A549 (cell line): ENCODE results near the gene BCL2L13.

Experiments
- TF ChIP-seq, protein P1 (sequence below): IDR thresholded peaks from 2 replicates; pipeline ENCODE4 v1.6.1; 2012; ENCODE audit warnings: low read depth, borderline replicate concordance
- TF ChIP-seq, protein P2 (sequence below): IDR thresholded peaks from 2 replicates; pipeline ENCODE4 v1.6.1; 2012
- TF ChIP-seq, protein P3 (sequence below): fragments of >200 bp; sonication (Bioruptor Twin); formaldehyde crosslinking; IDR thresholded peaks from 3 replicates; pipeline ENCODE4 v1.5.1; 2016

DNA sequence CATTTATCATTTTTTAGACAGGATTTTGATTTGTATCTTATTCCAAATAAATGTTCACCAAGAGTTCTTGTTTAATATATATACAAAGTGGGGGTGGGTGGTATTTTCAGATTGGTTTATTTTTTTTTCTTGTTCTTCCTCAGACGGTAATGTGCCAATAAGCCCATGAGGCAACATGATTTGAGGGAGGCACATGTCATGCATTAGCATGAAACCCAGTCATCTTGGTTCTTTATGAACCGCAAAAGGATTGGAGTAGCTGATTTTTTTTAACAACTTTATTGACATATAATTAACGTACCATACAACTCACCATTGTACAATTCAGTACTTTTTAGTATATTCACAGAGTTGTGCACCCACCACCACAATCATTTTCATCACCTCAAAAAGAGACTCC, 2.7 kb downstream of the BCL2L13 start:
- TF ChIP-seq, protein P1, sequence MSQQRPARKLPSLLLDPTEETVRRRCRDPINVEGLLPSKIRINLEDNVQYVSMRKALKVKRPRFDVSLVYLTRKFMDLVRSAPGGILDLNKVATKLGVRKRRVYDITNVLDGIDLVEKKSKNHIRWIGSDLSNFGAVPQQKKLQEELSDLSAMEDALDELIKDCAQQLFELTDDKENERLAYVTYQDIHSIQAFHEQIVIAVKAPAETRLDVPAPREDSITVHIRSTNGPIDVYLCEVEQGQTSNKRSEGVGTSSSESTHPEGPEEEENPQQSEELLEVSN, result no peak
- TF ChIP-seq, protein P2, sequence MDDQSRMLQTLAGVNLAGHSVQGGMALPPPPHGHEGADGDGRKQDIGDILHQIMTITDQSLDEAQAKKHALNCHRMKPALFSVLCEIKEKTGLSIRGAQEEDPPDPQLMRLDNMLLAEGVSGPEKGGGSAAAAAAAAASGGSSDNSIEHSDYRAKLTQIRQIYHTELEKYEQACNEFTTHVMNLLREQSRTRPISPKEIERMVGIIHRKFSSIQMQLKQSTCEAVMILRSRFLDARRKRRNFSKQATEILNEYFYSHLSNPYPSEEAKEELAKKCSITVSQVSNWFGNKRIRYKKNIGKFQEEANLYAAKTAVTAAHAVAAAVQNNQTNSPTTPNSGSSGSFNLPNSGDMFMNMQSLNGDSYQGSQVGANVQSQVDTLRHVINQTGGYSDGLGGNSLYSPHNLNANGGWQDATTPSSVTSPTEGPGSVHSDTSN, result no peak
- TF ChIP-seq, protein P3, sequence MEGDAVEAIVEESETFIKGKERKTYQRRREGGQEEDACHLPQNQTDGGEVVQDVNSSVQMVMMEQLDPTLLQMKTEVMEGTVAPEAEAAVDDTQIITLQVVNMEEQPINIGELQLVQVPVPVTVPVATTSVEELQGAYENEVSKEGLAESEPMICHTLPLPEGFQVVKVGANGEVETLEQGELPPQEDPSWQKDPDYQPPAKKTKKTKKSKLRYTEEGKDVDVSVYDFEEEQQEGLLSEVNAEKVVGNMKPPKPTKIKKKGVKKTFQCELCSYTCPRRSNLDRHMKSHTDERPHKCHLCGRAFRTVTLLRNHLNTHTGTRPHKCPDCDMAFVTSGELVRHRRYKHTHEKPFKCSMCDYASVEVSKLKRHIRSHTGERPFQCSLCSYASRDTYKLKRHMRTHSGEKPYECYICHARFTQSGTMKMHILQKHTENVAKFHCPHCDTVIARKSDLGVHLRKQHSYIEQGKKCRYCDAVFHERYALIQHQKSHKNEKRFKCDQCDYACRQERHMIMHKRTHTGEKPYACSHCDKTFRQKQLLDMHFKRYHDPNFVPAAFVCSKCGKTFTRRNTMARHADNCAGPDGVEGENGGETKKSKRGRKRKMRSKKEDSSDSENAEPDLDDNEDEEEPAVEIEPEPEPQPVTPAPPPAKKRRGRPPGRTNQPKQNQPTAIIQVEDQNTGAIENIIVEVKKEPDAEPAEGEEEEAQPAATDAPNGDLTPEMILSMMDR, result no peak
